HepG2 (cell line): ENCODE results near the gene ZDHHC14. TPM values are rescaled to one million over a fixed set of nuclear protein-coding genes. Genes with fewer than 3 reads are reported as not detected.

Source experiments
- ADNP ChIP-seq: sonication (generic); formaldehyde crosslinking; IDR thresholded peaks from 2 replicates; pipeline ENCODE4 v1.4.0; 2020; ENCODE audit warnings: missing genetic modification reagents
- HNRNPK ChIP-seq: fragments of 200-400 bp; formaldehyde crosslinking; IDR thresholded peaks from 2 replicates; pipeline ENCODE4 v1.6.1; 2018; ENCODE audit warnings: low read length, low read depth, moderate library complexity, mild to moderate bottlenecking; ENCODE audit not compliant: poor library complexity, severe bottlenecking
- HNRNPL ChIP-seq: fragments of 200-400 bp; formaldehyde crosslinking; IDR thresholded peaks from 2 replicates; pipeline ENCODE4 v1.6.1; 2017; ENCODE audit warnings: mild to moderate bottlenecking, low read depth, low read length
- IRF2 ChIP-seq: IDR thresholded peaks from 2 replicates; pipeline ENCODE4 v1.6.1; 2018; ENCODE audit warnings: missing genetic modification reagents, missing compliant biosample characterization
- NFE2L2 ChIP-seq: fragments of 150-350 bp; IDR thresholded peaks from 2 replicates; pipeline ENCODE4 v1.6.1; 2014; ENCODE audit warnings: low read length
- PCBP1 ChIP-seq: fragments of 200-400 bp; formaldehyde crosslinking; IDR thresholded peaks from 2 replicates; pipeline ENCODE4 v1.6.1; 2017; ENCODE audit warnings: mild to moderate bottlenecking, low read depth, low read length, borderline replicate concordance
- POLR2G ChIP-seq: fragments of 200-400 bp; formaldehyde crosslinking; IDR thresholded peaks from 2 replicates; pipeline ENCODE4 v1.6.1; 2018; ENCODE audit warnings: mild to moderate bottlenecking, low read depth, low read length, moderate library complexity
- PRMT3 ChIP-seq: sonication (generic); formaldehyde crosslinking; IDR thresholded peaks from 2 replicates; pipeline ENCODE4 v1.8.1; 2022; ENCODE audit warnings: low read depth, mild to moderate bottlenecking, moderate library complexity, missing genetic modification reagents, borderline replicate concordance
- SMAD9 ChIP-seq: sonication (generic); formaldehyde crosslinking; IDR thresholded peaks from 2 replicates; pipeline ENCODE4 v1.5.1; 2020; ENCODE audit warnings: mild to moderate bottlenecking, missing genetic modification reagents
- SOX6 ChIP-seq, 2 experiments: fragments of 450-650 bp in 1 of 2; sonication (generic) in 1 of 2; formaldehyde crosslinking in 1 of 2; IDR thresholded peaks; 2 replicates each; pipeline versions ENCODE4 v1.4.0 to v1.6.1; 2017 to 2020; ENCODE audit warnings: antibody characterized with exemption in 1 of 2, mild to moderate bottlenecking in 1 of 2, missing genetic modification reagents in 1 of 2
- ZBTB7B ChIP-seq: sonication (generic); formaldehyde crosslinking; IDR thresholded peaks from 2 replicates; pipeline ENCODE4 v1.4.0; 2020; ENCODE audit warnings: missing genetic modification reagents
- ZFY ChIP-seq: sonication (generic); formaldehyde crosslinking; IDR thresholded peaks from 2 replicates; pipeline ENCODE4 v1.4.0; 2020; ENCODE audit warnings: missing genetic modification reagents
- ZNF282 ChIP-seq: fragments of 450-650 bp; IDR thresholded peaks from 2 replicates; pipeline ENCODE4 v1.6.1; 2018; ENCODE audit not compliant: partially characterized antibody
- polyA plus RNA-seq, 8 experiments: library from polyadenylated mRNA; depleted of rRNA in 3 of 8; stranded (reverse) in 7 of 8; unstranded in 1 of 8; fragments of >200 nt; fragmentation: Illumina TruSeq in 4 of 8; extraction: Trizol in 4 of 8; gene quantifications; 2 replicates each; pipeline versions ENCODE4 v1.2.1 to v1.2.3, GENCODE V29; 2011 to 2016; ENCODE audit warnings: low read depth in 4 of 8, missing spikeins in 1 of 8, mixed read lengths in 1 of 8; ENCODE audit not compliant: insufficient read depth in 1 of 8
- total RNA-seq, 5 experiments: library from RNA; depleted of rRNA; stranded (reverse); fragments of >200 nt; fragmentation: Illumina TruSeq; extraction: Trizol; gene quantifications; 2 replicates each; pipeline ENCODE4 v1.2.3, GENCODE V29; 2016; ENCODE audit warnings: low read depth in 1 of 5
- TF ChIP-seq, protein P1 (sequence below), 2 experiments: sonication (generic) in 1 of 2; formaldehyde crosslinking in 1 of 2; IDR thresholded peaks; 2 replicates each; pipeline versions ENCODE4 v1.6.1 to v1.9.0; 2014 to 2022; ENCODE audit warnings: antibody characterized with exemption in 1 of 2, borderline replicate concordance in 1 of 2, inconsistent platforms in 1 of 2, low read depth in 1 of 2, missing genetic modification reagents in 1 of 2
- TF ChIP-seq, protein P2 (sequence below): sonication (generic); formaldehyde crosslinking; IDR thresholded peaks from 2 replicates; pipeline ENCODE4 v1.4.0; 2020; ENCODE audit warnings: missing genetic modification reagents
- TF ChIP-seq, protein P3 (sequence below): sonication (generic); formaldehyde crosslinking; IDR thresholded peaks from 2 replicates; pipeline ENCODE4 v1.4.0; 2020; ENCODE audit warnings: mild to moderate bottlenecking, missing genetic modification reagents
- TF ChIP-seq, protein P4 (sequence below): sonication (generic); formaldehyde crosslinking; IDR thresholded peaks from 2 replicates; pipeline ENCODE4 v1.4.0; 2020; ENCODE audit warnings: missing genetic modification reagents, mild to moderate bottlenecking, borderline replicate concordance

ZDHHC14 gene
- total and polyA plus RNA-seq, 2 of the 13 experiments (the other 11 are each of a cell fraction or from before 2014, with no cell fraction given) = 3.7 to 9.5 TPM

DNA sequence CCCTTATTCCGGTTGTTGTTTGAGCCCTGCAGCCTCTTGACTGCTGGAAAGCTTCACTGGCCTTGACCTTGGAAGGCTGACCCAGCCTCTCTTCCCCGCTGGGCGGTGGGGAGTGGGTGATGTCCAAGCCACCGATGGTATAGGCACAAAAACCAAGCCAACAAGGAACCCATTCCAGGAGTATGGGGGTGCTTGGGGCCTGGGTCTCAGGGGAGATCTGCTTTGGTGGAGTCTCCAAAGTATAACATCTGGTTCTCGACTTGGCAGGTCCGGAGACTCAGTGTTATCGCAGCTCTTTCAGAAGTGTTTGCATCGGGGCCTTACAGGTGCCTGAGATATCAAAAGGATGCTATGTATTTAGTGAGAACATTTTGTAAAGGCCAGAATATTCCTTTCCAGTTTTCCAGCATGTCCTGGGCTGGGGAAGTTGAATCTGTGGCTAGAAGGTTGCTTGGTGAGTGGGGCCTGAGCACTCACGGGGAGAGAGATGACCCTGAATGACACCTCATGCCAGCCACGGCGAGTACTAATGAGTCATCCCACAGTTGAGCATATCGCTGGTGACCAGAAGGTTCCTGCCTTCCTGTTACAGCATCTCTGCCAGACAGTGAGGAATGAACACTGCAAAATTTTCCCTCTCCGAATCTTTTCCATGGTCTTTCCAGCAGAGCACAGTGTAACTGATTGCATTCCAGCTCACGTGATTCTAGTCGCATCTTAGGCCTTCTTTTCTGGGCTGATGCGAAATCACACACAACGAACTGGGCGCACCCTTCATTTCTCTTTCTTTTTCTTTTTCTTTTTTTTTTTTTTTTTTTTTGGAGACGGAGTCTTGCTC lies 133.9 kb downstream of the ZDHHC14 start (continued):
- TF ChIP-seq, protein P1, sequence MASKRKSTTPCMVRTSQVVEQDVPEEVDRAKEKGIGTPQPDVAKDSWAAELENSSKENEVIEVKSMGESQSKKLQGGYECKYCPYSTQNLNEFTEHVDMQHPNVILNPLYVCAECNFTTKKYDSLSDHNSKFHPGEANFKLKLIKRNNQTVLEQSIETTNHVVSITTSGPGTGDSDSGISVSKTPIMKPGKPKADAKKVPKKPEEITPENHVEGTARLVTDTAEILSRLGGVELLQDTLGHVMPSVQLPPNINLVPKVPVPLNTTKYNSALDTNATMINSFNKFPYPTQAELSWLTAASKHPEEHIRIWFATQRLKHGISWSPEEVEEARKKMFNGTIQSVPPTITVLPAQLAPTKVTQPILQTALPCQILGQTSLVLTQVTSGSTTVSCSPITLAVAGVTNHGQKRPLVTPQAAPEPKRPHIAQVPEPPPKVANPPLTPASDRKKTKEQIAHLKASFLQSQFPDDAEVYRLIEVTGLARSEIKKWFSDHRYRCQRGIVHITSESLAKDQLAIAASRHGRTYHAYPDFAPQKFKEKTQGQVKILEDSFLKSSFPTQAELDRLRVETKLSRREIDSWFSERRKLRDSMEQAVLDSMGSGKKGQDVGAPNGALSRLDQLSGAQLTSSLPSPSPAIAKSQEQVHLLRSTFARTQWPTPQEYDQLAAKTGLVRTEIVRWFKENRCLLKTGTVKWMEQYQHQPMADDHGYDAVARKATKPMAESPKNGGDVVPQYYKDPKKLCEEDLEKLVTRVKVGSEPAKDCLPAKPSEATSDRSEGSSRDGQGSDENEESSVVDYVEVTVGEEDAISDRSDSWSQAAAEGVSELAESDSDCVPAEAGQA (IDR thresholded peaks at IDR 0.05; ENCODE audit: low read depth) = no peak
- TF ChIP-seq, protein P1 (CRISPR knock-in tag; IDR thresholded peaks at IDR 0.05; ENCODE audit: borderline replicate concordance) = no peak
- TF ChIP-seq ZBTB7B (CRISPR knock-in tag) = no peak
- TF ChIP-seq PCBP1 = no peak
- no peak for TF ChIP-seq PRMT3
- no peak for TF ChIP-seq HNRNPK
- TF ChIP-seq, protein P2, sequence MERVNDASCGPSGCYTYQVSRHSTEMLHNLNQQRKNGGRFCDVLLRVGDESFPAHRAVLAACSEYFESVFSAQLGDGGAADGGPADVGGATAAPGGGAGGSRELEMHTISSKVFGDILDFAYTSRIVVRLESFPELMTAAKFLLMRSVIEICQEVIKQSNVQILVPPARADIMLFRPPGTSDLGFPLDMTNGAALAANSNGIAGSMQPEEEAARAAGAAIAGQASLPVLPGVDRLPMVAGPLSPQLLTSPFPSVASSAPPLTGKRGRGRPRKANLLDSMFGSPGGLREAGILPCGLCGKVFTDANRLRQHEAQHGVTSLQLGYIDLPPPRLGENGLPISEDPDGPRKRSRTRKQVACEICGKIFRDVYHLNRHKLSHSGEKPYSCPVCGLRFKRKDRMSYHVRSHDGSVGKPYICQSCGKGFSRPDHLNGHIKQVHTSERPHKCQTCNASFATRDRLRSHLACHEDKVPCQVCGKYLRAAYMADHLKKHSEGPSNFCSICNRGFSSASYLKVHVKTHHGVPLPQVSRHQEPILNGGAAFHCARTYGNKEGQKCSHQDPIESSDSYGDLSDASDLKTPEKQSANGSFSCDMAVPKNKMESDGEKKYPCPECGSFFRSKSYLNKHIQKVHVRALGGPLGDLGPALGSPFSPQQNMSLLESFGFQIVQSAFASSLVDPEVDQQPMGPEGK (CRISPR knock-in tag) = 0 out of 2 replicates have a peak, but pooled peaks have one; percentile 7
- no peak for TF ChIP-seq SOX6 (IDR thresholded peaks at IDR 0.05)
- TF ChIP-seq SOX6 (CRISPR knock-in tag; IDR thresholded peaks at IDR 0.05) = no peak
- no peak for TF ChIP-seq ZNF282
- no peak for TF ChIP-seq POLR2G
- TF ChIP-seq ZFY (CRISPR knock-in tag) = no peak
- no peak for TF ChIP-seq ADNP (CRISPR knock-in tag)
- TF ChIP-seq IRF2 (CRISPR knock-in tag) = peak; percentile 56
- no peak for TF ChIP-seq SMAD9
- TF ChIP-seq, protein P3, sequence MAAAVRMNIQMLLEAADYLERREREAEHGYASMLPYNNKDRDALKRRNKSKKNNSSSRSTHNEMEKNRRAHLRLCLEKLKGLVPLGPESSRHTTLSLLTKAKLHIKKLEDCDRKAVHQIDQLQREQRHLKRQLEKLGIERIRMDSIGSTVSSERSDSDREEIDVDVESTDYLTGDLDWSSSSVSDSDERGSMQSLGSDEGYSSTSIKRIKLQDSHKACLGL (CRISPR knock-in tag) = no peak
- TF ChIP-seq, protein P4, sequence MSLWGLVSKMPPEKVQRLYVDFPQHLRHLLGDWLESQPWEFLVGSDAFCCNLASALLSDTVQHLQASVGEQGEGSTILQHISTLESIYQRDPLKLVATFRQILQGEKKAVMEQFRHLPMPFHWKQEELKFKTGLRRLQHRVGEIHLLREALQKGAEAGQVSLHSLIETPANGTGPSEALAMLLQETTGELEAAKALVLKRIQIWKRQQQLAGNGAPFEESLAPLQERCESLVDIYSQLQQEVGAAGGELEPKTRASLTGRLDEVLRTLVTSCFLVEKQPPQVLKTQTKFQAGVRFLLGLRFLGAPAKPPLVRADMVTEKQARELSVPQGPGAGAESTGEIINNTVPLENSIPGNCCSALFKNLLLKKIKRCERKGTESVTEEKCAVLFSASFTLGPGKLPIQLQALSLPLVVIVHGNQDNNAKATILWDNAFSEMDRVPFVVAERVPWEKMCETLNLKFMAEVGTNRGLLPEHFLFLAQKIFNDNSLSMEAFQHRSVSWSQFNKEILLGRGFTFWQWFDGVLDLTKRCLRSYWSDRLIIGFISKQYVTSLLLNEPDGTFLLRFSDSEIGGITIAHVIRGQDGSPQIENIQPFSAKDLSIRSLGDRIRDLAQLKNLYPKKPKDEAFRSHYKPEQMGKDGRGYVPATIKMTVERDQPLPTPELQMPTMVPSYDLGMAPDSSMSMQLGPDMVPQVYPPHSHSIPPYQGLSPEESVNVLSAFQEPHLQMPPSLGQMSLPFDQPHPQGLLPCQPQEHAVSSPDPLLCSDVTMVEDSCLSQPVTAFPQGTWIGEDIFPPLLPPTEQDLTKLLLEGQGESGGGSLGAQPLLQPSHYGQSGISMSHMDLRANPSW = no peak
- no peak for TF ChIP-seq HNRNPL
- peak; percentile 26; the same call in 1 of the 2 replicates for TF ChIP-seq NFE2L2
